ENCODE results near the gene TRMT61A.

Gene TRMT61A

DNA sequence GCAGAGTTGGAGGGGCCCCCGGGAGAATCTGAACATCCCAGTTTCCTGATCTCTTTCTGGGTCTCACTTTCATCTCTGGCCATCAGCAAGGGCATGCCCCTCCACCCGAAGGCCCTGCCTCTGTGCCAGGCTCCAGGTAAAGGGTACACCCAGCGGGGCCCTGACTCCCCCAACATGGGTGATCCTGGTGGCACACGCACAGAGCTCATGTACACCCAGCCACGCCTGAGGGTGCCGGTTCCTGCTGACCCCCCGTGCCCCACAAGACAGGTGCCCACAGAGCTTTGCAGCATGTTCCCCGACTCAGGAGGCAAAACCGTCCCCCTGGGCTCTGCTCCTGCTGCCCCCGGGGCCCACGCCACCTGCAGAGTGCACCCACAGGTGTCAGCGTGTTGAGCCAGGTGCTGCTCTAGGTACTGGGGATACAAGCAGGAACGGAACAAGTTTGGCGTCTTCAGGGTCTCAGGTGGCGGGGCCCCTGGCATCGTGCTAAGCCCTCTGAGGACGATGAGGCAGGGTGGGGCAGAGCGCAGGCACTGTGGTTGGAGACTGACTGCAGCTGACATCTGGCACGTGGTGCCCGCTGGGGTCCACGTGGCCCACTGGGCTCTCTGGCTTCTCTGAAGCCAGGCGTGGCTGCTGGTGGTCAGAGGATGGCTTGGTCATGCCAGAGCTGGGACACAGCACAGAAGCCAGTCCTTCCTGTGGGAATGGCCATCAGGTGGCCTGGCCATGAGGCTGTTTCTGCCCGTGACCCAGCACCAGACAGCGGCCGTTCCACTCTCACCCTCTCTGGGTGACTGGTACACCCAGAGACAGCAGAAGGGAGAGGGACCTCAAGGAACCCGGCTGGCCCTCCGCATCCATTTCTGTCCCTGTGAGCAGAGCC lies 19.7 kb downstream of the TRMT61A start:
- DNase-seq = no peak

DNA sequence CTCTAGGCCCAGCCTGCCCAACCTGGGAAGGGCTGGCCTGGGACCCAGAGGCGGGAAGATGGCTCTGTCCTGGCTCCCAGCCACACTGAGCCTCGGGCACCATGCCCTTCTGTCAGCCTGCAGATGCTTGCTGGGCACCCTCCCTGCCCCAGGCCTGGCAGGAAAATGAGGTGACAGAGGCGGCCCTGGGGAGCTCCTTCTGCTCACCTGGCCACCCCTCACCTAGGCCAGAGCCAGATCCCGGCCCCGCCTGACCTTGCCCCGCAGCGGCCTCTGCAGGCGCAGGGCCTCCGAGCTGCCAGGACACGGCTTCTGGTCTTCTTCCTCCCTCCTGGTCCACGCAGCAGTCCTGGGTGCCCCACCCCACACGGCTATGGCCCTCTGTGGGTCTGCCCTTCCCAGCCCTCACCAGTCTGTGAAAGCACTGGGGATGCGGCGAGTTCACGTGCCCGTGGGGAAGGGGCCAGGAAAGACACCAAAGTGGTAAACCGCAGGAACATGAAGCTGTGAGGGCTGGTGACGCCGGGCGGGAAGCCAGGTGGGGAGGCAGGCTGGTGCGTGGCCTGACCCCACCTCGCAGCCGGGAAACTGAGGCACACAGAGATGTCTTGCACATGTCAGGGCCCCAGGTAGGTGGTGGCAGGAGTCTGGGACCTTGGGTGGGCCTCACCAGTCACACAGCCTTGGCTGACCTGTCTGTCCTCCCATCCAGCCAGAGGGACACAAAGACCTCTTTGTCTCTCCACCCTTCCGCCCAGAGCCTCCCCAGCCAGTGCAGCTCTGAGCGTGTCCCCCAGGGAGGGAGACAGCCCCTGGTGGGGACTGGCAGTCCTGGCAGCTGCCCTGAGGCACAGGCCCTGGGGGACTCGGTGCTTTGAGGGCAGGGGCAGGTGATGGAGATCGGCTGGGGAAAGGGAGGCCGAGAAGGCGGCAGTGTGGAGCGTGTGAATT lies 20.6 kb downstream of the TRMT61A start:
- peak in 1 of 2 experiments; percentile 62 for DNase-seq

DNA sequence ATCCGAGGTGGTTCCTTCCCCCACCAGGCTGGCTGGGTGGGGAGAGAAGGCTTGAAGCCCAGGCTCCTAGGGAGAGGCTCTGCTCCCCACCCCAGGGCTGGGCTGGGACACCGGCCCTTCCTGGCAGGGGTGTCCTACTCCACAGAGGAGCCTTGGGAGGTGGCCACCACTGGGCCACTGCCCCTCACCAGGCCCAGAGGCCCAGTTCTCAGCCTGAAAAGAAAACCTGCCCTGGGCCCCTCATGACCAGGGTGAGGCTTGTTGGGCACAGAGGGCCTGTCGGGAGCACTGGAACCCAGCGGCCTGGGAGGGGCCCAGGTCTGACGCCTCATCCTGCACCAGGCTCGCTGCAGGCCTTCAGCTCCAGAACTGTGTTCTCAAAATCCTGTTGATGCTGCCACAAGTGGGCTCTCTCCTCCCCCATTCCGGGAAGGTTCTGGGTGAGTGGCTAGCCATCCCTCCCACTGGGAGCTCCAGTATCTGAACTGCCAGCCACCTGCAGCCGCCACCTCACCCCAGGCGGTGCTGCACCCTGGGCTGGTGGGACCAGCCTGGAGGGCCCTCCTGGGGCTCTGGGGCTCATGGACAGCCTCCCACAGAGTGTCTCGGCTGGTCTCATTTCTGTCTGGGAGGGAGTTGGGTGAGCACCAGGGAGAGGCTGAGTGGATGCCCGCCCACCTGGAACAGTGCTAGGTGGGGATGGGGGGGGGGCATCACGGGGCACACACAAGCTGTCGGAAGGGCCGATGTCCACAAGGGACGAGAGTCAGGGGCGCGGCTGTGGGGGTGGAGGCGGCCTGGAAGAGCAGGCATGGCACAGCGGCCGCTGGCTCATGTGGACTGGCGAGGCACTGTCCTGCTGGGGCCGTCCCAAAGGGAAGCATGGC lies 21.7 kb downstream of the TRMT61A start:
- DNase-seq = no peak

DNA sequence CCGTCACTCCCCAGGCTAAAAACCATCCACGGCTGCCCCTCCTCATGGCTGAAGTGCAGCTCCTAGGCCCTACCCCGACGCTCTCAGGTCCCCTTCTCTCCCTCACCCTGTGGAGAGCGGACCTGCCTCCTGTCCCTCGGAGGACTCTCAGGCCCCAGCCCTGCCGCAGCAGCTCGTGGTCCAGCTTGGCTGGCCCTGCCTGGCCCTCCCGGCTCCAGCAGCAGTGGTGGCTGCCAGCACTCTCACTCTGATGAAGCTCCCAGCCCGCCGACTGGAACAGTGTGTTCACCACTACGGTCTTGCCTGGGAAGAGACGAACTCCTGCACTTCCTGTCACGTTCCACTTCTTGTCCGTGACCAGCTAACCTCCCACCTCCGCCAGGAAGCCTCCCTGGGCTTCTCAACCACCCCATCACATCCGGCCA lies 22.4 kb downstream of the TRMT61A start:
- DNase-seq = no peak

DNA sequence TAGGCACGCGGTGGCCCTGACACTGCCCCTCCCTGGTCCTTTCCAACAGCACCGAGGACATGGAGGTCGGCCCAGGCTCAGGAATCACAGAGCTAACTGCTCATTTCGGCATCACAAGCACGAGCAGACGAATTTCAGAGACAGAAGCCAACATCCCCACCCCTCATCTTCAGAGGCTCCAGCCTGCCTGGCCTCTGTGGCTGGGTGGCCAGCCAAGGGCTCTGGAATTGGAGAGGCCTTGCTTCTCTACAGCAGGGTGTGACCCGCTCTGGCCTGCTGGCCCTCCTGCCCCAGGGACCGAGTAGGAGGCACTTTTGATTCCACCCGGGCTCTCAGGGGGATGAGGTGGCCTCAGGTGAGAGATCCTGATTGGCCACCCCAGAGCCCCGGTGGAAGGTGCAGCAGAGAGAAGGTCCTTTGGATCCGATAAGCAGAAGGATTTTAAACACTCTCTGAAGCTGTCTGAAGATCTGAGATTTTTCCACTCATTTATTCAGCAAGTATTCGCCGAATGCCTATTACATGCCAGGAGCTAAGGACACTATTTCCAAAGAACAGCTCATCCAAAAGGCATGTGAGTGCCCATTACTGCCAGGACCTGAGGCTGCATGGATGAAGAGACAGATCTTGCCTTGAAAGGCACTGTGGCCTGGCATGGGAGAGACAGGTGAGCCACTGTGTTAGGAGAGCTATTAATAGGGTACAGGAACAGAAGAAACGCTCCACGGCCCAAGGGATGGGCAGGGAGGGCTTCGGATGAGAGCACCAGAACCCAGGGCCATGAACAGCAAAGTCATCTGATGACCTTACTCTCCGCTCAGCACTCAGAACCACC lies 23.2 kb downstream of the TRMT61A start:
- no peak for DNase-seq

DNA sequence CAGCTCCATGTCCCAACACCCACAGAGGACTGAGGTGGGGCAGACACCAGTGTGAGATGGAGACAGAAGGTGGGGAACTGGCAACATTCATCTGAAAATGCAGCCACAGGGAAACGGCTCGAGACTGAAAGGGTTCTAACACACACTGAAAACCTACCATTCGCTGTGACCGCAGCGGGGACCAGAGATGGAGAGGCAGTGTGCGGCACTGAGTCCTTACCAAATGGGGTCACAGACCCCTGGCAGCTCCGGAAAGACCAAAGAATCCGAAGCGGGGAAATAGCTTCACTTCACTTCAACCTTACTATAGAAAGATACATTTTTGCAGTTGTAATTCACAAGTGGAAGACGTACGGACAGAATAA lies 23.8 kb downstream of the TRMT61A start:
- no peak for DNase-seq

DNA sequence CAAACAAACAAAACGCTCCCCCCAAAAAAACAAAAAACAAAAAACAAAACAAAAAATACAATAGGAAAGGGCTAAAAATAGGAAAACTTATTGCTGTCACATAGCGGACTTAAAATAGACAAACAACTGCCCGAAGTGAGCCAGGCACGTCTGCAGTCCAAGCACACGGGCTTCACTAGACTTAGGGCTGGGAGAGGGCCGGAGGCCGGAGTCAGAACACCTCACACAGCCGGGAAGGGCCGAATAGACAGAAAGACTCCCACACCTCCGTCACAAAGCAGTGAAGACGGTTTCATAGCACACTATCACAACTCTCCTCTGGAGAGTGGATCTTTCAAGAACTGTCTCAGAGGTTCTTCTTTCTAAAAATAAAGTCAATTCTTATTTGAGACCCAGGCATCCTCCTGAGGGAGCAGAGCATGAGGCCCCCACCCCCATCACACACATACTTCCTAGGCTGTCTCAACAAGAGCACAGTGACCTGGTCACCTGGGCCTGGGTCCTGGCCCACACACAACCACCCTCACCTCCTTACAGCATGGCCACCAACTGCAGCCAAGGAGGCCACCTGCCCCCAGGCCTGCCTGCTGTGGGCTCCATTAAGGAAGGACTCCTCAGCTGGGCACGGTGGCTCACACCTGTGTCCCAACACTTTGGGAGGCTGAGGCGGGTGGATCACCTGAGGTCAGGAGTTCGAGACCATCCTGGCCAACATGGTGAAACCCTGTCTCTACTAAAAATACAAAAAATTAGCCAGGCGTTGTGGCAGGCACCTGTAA lies 26.8 kb downstream of the TRMT61A start:
- DNase-seq = no peak

DNA sequence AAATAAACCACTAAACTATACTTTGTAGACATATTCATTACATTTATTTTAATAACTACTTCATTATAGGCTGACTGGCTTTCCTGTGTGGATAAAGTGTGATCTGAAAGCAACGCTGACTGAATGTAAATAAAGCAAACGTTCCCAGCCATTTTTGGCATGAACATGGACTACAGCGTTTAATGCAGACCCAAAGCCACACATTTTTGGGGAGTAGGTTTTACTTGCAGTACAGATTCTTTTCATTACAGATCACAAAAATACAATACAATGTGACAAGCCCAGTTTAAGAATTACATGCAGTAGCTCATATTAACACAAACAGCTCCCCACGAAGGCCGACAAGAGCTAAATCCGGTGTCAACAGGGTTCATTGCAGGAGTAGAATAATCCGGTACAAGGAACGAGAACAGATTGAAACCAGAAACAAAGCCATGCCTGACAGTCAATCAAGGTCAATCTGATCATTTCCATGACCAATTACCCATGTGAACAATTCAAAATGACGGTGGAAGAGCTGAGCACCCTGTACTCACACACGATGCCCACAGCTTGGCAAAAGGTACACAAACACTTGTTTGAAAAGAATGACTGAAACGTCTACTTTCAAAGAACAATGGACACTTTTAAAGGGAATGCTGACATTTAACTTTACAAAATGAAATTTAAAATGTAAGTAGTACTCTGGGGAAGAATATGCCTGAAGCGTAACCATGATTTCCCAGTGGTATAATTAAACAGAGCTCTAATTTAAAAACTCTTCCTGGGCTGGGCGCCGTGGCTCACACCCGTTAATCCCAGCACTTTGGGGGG lies 28.2 kb downstream of the TRMT61A start:
- no peak for DNase-seq

DNA sequence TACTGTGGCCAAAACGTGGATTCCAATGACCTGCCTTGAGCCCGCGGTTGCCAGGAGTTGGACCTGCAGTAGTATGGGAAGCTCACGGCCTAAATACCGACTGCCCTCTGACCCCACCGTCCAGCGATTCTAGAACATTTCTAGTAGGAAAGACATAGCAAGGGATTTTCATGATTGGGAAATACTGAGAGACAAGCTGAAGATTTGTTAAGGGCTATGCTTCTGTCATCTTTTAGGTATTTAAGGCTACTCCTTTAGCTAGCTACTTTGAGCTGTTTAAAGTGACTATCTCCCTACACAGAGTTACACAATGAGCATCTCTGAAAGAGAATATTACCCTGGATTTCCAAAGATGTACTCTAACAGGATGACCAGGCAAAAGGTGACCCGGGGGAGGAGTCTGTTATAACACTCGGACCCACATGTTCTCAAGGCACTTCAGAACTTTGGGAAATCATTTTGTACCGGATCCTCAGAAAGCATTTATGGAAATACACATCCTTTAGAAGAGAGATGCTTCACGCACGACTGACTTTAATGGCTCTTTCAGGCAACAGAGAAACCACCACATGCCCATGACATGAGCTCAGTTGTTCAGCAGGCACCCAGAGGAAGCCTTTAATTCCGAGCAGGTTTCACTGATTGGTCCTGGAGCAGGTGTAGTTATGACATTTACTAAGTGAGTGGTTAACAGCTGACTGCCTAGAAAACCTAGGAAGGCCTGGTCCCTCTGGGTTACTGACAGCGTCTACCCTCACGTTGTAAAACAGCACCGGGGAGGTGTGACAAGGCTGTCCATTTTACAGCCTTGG lies 29.3 kb downstream of the TRMT61A start:
- DNase-seq = no peak

DNA sequence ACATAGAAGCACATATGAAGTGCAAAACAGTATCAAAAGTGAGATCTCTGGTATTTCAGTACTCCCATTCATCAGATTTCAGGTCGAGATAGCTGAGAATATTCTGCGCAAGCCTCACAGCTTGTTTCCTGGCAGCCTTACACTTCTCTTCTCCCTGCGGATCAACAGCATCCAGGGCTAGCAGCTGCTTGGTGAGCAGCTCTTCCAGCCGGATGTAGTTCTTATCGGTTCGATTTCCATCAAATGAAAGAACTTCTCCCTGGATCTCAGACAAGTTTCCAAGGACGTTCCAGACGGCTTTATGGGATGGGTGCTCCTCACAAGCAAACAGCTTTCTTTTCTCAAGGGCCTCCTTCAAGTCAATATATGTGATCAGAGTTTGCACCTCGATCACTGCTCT lies 30.8 kb downstream of the TRMT61A start:
- no peak for DNase-seq

DNA sequence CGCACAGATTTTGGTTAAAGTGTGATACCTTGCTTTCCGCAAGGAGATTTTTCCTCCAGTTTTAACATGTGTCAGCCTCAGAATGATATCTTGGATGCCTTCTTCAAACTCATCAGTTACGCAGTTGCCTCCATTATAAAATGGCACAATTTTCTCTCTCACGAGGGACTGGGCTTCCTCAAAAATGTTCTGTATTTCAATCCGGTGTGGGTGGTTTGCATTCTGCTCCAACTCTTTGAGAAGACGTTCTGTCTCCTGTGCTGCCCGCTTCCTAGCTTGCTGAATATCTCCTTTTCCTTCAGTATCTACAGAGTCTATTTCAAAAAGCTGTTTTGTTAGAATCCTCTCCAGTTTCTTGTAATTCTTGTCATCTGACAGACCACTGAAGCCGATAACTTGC lies 31.7 kb downstream of the TRMT61A start:
- DNase-seq = no peak

DNA sequence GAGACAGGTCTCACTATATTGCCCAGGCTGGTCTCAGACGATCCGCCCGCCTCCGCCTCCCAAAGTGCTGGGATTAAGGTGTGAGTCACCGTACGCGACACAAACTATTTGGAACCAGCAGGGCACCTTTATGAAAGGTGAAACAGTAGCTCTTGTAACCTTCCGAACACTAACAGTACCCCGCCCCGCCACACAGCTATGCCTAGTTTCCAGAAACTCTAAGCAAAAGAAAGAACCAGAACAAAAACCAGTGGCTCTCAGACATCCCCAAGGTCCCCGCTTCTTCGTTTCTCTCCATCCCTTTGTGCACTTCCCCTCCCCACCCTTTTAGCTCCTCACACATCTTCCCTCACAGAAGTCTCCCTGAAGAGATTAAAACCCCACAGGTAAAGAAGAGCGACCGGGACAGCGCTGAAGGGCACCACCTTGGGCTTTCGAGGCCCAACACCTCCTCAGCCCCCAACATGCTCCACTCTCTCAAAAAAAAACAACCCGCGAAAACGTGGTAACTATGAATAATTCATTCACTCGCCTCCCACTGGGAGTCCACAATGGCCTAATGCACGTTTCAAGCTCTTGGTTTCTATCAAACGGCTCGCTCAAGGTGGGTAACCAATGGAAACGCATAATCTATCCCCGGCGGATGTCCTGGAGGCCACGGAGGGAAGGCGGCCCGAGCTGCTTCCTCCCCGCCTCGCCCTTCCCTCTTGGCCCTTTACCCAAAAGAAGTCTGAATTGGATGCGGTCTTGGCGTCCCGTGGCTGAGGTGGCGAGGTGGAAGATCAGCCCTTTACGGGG lies 32.6 kb downstream of the TRMT61A start:
- DNase-seq = no peak

DNA sequence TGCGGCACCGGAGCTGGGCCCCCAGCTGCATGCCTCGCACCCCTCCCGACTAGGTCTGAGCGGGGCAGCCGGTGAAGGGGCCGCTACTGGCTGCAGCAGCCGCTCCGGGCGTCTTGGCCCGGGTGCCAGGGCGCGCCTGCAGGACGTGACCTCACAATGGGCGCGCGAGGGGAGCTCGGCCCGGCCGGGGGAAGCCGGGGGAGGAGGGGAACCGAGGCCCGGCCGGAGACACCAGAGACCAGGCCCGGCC lies 33.1 kb downstream of the TRMT61A start:
- no peak for DNase-seq

DNA sequence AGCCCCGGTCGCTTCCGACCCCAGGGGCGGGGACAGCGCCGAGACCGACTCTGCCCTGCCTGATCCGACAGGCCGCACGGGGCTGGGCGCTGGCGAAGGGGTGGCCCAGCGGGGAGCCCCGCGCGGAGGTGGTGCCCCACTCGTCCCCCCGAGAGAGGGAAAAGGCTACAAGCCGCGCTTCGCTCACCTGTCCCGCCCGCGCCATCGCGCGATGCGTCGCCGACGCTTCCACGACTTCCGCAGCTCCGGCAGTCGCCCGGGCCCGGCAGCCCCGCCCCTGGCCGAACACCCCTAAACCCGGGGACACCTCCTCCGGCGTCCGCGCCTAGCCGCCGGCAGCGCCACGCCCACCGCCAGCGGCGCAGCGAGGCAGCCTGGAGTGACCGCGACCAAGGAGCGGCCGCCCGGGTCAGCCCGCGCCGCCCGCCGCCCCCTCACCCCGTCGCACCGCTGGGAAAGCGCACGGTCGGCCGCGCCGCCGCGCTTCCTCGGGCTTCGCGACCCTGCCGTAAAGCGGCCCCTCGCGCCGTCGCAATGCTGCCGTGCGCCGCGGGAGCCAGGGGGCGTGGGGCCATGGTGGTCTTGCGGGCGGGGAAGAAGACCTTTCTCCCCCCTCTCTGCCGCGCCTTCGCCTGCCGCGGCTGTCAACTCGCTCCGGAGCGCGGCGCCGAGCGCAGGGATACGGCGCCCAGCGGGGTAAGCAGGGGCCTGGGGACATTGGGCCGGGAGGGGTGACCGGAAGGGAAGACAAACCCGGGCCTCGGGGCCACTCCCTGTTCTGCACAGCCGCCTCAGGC lies 33.6 kb downstream of the TRMT61A start, which contains the start of the genes BAG5 and COA8:
TSS of gene BAG5 (minus strand) at position 229 of the 797 bp plus-strand sequence. CDS start 1,493 bp downstream, outside the sequence.
TSS of gene COA8 (plus strand) at position 532 of the 797 bp plus-strand sequence. CDS start at position 574, 42 bp downstream.
- DNase-seq = peak in 1 of 2 experiments; percentile 21

DNA sequence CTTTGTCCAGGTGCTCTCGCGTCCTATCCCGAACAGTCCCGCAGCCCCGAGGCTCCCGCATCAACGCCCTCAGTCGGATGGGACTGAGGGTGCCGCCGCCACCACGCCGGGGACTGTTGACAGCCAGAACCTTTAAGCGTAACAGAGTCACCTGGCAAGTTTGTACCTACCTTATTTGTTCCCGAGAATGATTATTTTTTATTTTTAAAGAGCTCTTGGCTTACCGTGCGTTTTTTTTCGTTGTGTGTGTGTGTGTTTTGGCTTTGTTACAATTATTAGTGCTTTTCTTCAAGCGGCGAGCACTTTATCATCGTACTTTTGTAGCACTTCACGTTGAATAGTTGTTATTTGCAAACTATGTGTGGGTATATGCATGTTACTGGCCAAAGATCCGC lies 34.2 kb downstream of the TRMT61A start:
- DNase-seq = no peak

DNA sequence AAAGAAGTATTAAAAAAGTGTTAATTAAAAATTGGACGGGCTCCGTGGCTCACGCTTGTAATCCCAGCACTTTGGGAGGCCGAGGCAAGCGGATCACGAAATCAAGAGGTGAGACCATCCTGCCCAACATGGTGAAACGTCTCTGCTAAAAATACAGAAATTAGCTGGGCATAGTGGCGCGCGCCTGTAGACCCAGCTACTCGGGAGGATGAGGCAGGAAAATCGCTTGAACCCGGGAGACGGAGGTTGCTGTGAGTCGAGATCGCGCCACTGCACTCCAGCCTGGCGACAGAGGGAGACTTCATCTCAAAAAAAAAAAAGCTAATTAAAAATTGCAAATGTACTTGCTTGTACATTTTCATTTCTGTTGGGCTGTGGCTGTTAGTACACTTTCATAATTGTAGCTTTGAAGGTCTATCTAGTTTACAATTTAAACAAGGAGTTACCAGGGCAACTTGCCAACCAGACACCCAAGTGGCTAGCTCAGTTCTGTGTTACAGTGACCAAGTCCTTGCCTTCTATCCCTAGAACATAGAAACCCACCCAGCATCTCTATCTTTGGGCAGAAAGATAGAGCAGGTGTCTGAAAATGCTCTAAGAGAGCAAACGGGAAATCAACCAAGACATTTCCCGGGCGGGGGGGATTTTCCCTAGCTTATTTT lies 35.0 kb downstream of the TRMT61A start:
- DNase-seq = no peak

DNA sequence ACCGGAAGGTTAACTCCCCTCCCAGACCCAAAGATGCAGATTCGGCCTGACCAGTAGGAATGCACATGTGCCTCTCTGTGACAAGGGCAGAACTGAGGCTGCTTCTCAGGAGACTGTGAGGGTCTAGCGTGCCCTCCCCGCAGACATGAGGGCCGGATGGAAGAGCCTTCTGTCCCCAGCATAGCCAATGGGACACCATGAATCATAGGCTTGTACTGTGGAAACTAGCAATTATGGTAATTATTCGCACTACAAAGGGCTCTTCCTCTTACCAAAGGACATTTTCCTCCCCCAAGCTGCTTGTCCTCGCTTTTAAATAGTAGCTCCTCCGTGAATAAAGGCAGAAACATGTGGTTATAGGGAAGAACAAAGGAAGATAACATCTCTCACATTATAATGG lies 40.0 kb downstream of the TRMT61A start:
- DNase-seq = no peak

All from cerebellar nuclear complex (tissue), 1 donor.